Body of pancreas (tissue), 4 donors: ENCODE data around the gene NACA. TPM values are rescaled to one million over a fixed set of nuclear protein-coding genes. Genes with fewer than 3 reads are reported as not detected.
"Not testable (repeated sequence)": the region's sequence is repeated elsewhere in the genome, so short reads cannot be mapped to it uniquely, and the experiment has no call there.

Source experiments
- ATAC-seq: fragments of 150-250 bp; one replicate; pipeline ENCODE4 v1.9.1; 2016
- DNase-seq, 4 donors: peaks; one replicate each; pipeline ENCODE4 v3.0.0-alpha.2; 2019
- H3K27ac ChIP-seq, 4 donors: fragments of 200-600 bp; sonication (generic); 1 replicate in 3 of 4; 2 replicates in 1 of 4; pipeline versions ENCODE4 v1.5.1 to v1.6.1; 2016 to 2019; ENCODE audit warnings: mild to moderate bottlenecking in 1 of 4, mixed read lengths in 1 of 4, moderate library complexity in 1 of 4
- H3K27me3 ChIP-seq, 2 donors: fragments of 200-600 bp; sonication (generic); one replicate each; pipeline ENCODE4 v1.6.0; 2016; ENCODE audit warnings: mild to moderate bottlenecking in 1 of 2
- H3K36me3 ChIP-seq, 2 donors: fragments of 200-600 bp; sonication (generic); replicated peaks in 1 of 2; 2 replicates each; pipeline ENCODE4 v1.5.1; 2016; ENCODE audit warnings: low read depth in 2 of 2; ENCODE audit not compliant: insufficient read depth in 1 of 2
- H3K4me1 ChIP-seq: fragments of 200-600 bp; sonication (generic); one replicate; pipeline ENCODE4 v1.6.0; 2016
- H3K4me3 ChIP-seq, 2 donors: fragments of 200-600 bp; sonication (generic); 1 replicate in 1 of 2; 2 replicates in 1 of 2; pipeline ENCODE4 v1.5.1; 2016 to 2019
- H3K9me3 ChIP-seq, 3 donors: fragments of 200-600 bp; sonication (generic); 1 replicate in 2 of 3; 2 replicates in 1 of 3; pipeline ENCODE4 v1.5.1; 2016
- POLR2A ChIP-seq, 3 donors: fragments of 450-650 bp; IDR thresholded peaks; one replicate each; pipeline ENCODE4 v1.6.1; 2016; ENCODE audit warnings: antibody characterized with exemption in 3 of 3, mild to moderate bottlenecking in 2 of 3
- WGBS, 2 donors: methylation state at CpG; one replicate each; pipeline ENCODE4 v1.1.5; 2017; 5-methylcytosine and 5-hydroxymethylcytosine counted together
- intact Hi-C: fragments of 100-400 bp; cut with DNase I; formaldehyde crosslinking; loops from one replicate; pipeline ENCODE4 v1.15.1; 2023
- total RNA-seq, 2 donors: library from RNA; depleted of rRNA; stranded (reverse); fragments of >200 nt; gene quantifications; one replicate each; pipeline ENCODE4 v1.1.0, GENCODE V29; 2016
- TF ChIP-seq, protein P1 (sequence below), 7 experiments: fragments of 450-650 bp in 4 of 7; fragments of 200-600 bp in 3 of 7; sonication (generic) in 3 of 7; IDR thresholded peaks; one replicate each; pipeline ENCODE4 v1.5.1; 2016 to 2019; ENCODE audit warnings: antibody characterized with exemption in 7 of 7

Gene NACA
- total RNA-seq, 2 donors from 2014 or later = 465 to 734 TPM

DNA sequence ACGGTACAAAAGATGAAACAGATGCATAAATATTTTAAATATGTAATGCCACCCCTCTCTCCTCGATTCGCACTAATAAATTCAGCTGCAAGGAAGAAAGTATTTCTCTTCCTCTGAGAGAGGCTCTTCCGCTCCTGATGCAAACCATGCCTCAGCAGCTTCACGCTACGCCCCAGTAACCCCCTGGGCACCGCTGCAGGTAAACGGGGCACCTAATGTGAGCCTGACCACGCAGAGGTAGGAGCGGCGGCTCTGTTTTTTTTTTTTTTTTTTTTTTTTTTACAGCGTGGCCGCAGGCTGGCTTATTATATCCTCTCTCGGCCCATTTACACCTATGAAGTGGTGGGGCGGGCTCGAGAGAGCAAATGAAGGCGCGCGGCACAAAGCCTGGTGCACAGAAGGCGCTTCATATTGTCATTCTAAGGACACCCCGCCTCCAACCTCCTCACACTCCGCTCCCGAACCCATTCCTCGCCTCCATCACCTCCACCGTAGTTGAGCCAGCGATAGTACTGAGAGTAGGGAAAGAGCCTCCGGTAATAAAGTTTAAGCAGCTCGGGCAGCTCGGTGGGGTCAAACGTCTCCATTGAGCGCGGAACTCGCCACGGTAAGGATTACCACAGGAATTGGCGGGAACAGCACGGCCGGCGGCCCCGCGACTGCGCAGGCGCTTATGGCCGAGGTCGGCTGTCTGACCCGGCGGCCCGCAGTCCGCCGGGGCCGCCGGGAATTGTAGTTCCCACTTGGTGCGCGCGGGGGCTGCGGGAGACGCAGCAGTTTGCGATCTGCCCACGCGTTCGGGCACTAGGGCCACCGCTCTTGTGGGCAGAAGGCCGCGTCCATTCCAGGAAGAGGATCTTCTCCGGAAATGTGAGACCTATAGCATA, 26.9 kb upstream of the NACA start, which contains the start of gene PRIM1:
Gene PRIM1 (minus strand): TSS at position 612 of the 887 bp plus-strand sequence. CDS start 25 bp downstream, at position 587.
- H3K4me3 ChIP-seq = peak within 1 kb of the TSS; percentile 57 to 68
- intact Hi-C loops = no loop called here
- no peaks in the 10 kb centered on the region for H3K27me3 ChIP-seq
- peak; percentile 93 for ATAC-seq
- 0% methylated on average over 38 to 64 of the region's 64 CpGs for WGBS, 2 donors
- no peaks in the 10 kb centered on the region for H3K9me3 ChIP-seq
- peaks cover 8% of the 10 kb centered on the region for H3K4me1 ChIP-seq
- no peaks in the 10 kb centered on the region for H3K36me3 ChIP-seq
- TF ChIP-seq POLR2A (IDR thresholded peaks at IDR 0.05) = peak in 2 of 3 donors; percentile 62 to 67
- TF ChIP-seq, protein P1, sequence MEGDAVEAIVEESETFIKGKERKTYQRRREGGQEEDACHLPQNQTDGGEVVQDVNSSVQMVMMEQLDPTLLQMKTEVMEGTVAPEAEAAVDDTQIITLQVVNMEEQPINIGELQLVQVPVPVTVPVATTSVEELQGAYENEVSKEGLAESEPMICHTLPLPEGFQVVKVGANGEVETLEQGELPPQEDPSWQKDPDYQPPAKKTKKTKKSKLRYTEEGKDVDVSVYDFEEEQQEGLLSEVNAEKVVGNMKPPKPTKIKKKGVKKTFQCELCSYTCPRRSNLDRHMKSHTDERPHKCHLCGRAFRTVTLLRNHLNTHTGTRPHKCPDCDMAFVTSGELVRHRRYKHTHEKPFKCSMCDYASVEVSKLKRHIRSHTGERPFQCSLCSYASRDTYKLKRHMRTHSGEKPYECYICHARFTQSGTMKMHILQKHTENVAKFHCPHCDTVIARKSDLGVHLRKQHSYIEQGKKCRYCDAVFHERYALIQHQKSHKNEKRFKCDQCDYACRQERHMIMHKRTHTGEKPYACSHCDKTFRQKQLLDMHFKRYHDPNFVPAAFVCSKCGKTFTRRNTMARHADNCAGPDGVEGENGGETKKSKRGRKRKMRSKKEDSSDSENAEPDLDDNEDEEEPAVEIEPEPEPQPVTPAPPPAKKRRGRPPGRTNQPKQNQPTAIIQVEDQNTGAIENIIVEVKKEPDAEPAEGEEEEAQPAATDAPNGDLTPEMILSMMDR (IDR thresholded peaks at IDR 0.05) = peak in 2 of 7 experiments; percentile 8 to 41
- peak; percentile 83 to 88 (median 84) for DNase-seq
- peak within 1 kb of the TSS in 3 of 4 donors; percentile 73 to 84 (median 81) for H3K27ac ChIP-seq

DNA sequence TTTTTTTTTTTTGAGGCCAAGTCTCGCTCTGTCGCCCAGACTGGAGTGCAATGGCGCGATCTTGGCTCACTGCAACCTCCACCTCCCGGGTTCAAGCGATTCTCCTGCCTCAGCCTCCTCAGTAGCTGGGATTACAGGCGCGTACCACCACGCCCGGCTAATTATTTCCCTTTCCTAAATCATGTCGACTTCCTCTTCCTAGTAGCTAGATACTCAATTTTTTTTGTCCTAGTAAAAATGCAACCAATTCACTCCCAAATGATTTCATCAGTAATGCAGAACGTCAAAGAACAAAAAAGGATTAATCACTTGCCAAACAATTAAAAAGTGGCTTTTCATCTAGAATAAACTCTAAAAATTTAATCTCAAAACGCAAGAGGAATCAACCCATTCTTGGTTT, 25.5 kb upstream of the NACA start:
- H3K36me3 ChIP-seq, H3K9me3 ChIP-seq, ATAC-seq, H3K27ac ChIP-seq, H3K4me1 ChIP-seq, H3K27me3 ChIP-seq, DNase-seq, intact Hi-C loops, H3K4me3 ChIP-seq: not testable (repeated sequence)
- WGBS, 2 donors = 83 to 85% methylated on average over 13 of the region's 13 CpGs

DNA sequence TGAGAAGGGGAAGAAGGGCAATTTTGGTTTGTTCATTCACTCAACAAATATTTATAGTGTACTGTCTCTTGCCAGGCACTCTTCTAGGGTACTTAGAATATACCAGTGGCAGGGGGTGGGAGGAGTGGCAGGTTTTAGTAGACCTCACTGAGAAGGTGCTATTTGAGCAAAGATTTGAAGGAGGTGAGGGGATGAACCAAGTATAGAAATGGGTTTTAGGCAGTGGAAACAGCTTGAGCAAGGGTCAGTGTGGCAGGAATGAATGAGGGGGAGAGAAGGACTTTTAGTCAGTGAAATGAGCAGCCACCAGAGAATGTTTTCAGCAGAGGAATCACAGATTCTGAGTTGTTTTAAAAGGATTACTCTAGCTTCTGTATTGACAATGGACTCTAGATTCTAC, 24.8 kb upstream of the NACA start:
- no peaks in the 10 kb centered on the region for H3K9me3 ChIP-seq
- no peaks in the 10 kb centered on the region for H3K36me3 ChIP-seq
- peak overlapping the region in 1 of 4 donors; percentile 16 for H3K27ac ChIP-seq
- TF ChIP-seq, protein P1 (IDR thresholded peaks at IDR 0.05) = no peak
- no peak for TF ChIP-seq POLR2A (IDR thresholded peaks at IDR 0.05)
- DNase-seq (no peak), ATAC-seq (no peak)
- H3K4me3 ChIP-seq = no peak overlapping the region
- intact Hi-C loops = no loop called here
- H3K27me3 ChIP-seq = no peaks in the 10 kb centered on the region
- peaks cover 8% of the 10 kb centered on the region for H3K4me1 ChIP-seq

DNA sequence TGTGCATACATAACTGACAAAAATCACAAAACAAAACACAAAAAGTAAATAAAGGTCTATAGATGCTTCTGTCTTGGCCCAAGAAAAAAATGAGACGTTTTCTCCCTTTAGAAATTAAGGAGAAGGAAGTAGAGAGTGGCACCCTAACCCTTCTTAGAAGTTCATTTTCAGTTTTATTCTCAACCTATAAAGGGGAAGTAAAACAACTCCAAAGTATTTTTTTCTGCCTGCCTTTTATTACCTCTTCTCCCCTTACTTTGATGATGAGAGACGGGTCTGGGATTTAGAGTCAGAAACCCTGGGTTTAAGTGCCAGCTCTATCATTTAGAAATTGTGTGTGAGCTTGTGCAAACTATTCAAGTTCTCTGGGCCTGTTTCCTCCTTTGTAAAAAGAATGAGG, 24.3 kb upstream of the NACA start:
- intact Hi-C loops = no loop called here
- H3K27ac ChIP-seq = peak overlapping the region in 1 of 4 donors; percentile 16
- H3K27me3 ChIP-seq = no peaks in the 10 kb centered on the region
- DNase-seq (no peak), ATAC-seq (no peak)
- no peak overlapping the region for H3K4me3 ChIP-seq
- WGBS, 2 donors = 70 to 80% methylated on average over 2 of the region's 2 CpGs
- no peaks in the 10 kb centered on the region for H3K36me3 ChIP-seq
- H3K9me3 ChIP-seq = no peaks in the 10 kb centered on the region
- TF ChIP-seq, protein P1 (IDR thresholded peaks at IDR 0.05) = no peak
- no peak for TF ChIP-seq POLR2A (IDR thresholded peaks at IDR 0.05)
- peaks cover 8% of the 10 kb centered on the region for H3K4me1 ChIP-seq

DNA sequence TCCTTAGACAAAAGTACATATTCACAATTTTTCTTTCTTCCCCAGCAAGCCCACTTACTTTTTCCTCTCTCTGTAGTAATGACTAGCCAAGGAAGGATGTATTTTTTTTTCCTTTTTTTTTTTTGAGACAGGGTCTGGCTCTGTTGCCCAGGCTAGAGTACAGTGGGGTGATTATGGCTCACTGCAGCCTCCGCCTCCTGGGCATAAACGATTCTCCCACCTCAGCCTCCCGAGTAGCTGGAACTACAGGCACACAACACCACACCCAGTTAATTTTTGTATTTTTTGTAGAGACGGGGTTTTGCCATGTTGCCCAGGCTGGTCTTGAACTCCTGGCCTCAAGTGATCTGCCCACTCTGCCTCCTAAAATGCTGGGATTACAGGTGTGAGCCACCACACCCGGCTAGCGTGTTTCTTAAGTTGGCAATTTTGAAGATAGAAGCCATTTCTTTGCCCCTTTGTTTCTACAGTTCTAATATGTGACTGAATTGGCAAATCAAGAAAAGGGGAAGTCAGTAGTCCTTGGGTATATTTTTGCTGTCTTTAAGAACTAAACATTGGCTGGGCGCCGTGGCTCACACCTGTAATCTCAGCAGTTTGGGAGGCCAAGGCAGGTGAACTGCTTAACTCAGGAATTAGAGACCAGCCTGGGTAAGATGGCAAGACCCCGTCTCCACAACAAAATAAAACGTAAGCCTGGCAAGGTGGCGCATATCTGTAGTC, 3.2 kb upstream of the NACA start:
- Histone ChIP-seq H3K4me3 (no peak overlapping the region), H3K4me1 (peaks cover 13% of the 10 kb centered on the region), H3K27ac (no peak overlapping the region), H3K9me3 (no peaks in the 10 kb centered on the region), H3K36me3 (peaks cover 0 to 1% of the 10 kb centered on the region in 2 donors), H3K27me3 (no peaks in the 10 kb centered on the region)
- TF ChIP-seq POLR2A (IDR thresholded peaks at IDR 0.05) = no peak
- TF ChIP-seq, protein P1 (IDR thresholded peaks at IDR 0.05) = no peak
- ATAC-seq = no peak
- 91 to 96% methylated on average over 11 of the region's 11 CpGs for WGBS, 2 donors
- intact Hi-C loops = loop anchor here (10.0 kb wide), 1 partner anchor 93 kb away; the partner anchor contains the start of gene BAZ2A
- DNase-seq = no peak

DNA sequence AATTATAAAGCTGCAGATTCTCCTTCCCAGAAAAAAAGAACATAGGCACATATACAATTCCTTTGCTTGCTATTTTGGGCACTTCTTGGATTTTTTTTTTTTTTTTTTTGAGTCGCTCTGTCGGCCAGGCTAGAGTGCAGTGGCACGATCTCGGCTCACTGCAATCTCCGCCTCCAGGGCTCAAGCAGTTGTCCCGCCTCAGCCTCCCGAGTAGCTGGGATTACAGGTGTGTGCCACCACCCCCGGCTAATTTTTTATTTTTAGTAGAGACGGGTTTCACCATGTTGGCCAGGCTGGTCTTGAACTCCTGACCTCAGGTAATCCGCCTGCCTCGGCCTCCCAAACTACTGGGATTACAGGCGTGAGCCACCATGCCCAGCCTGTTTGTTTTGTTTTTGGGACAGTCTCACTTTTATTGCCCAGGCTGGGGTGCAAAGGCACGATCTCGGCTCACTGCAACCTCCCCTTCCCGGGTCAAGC, 1.1 kb upstream of the NACA start:
- not testable (repeated sequence) for H3K9me3 ChIP-seq, H3K4me3 ChIP-seq, DNase-seq, H3K27me3 ChIP-seq, H3K36me3 ChIP-seq, ATAC-seq
- WGBS, 2 donors = 94 to 98% methylated on average over 14 to 15 of the region's 15 CpGs
- H3K4me1 ChIP-seq = peaks cover 34% of the 10 kb centered on the region
- peak overlapping the region in 1 of 4 donors; percentile 89 for H3K27ac ChIP-seq
- intact Hi-C loops = loop anchor here (10.0 kb wide), 1 partner anchor 91 kb away; the partner anchor contains the start of gene BAZ2A
